ENCODE results near the gene BTBD1. TPM values are rescaled to one million over a fixed set of nuclear protein-coding genes. Genes with fewer than 3 reads are reported as not detected.

BTBD1 gene
- total RNA-seq, 1 donor from 2014 or later = 48.5 TPM

DNA sequence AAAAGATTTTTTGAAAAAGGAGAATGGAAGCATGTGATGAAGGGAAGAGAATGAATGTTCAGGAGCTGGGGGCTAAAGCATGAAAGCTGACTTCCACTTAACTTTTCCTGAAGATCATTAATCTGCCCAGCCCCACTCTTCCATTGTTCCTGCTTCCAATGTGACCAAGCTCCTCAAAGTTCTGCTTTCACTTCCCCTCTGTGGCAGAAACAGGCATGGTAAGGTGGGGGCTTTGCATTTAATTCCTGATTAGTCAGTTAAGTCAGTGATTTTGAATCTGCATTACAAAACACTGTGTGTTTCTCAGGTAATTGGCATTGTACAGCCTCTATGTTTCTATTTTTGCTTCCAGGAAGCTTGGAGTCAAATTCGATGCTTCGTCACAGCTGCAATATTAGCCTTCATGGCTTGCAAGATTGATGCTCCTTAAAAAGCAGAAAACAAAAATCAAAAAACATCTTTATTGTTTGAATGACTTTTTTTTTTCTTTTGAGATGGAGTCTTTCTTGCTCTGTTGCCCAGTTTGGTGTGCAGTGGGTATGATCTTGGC, 33.1 kb upstream of the BTBD1 start:
- H3K4me1 ChIP-seq = no peaks in the 10 kb centered on the region
- H3F3A ChIP-seq (ENCODE audit: low read depth) = no peaks in the 10 kb centered on the region
- H3K4me3 Mint-ChIP-seq = no peak overlapping the region
- no peaks in the 10 kb centered on the region for H3K79me2 ChIP-seq (ENCODE audit: low read depth)
- H3K9me3 ChIP-seq (ENCODE audit: low read depth) = no peaks in the 10 kb centered on the region
- TF ChIP-seq EZH2 (IDR thresholded peaks at IDR 0.05) = no peak
- H3K36me3 Mint-ChIP-seq = no peaks in the 10 kb centered on the region
- H3K27me3 Mint-ChIP-seq (ENCODE audit: insufficient read depth, low read depth) = peaks cover 10% of the 10 kb centered on the region
- H3K4me2 ChIP-seq = no peak overlapping the region
- H4K20me1 ChIP-seq (ENCODE audit: low read depth) = no peaks in the 10 kb centered on the region
- H3K9ac ChIP-seq = no peak overlapping the region
- H3K27ac Mint-ChIP-seq = no peak overlapping the region
- H3K9me3 Mint-ChIP-seq = no peaks in the 10 kb centered on the region
- no peaks in the 10 kb centered on the region for H3K36me3 ChIP-seq
- peaks cover 20% of the 10 kb centered on the region for H3K4me1 Mint-ChIP-seq
- H3K4me3 ChIP-seq = no peak overlapping the region
- no peak overlapping the region for H3K27ac ChIP-seq
- H3K27me3 ChIP-seq = peaks cover 27% of the 10 kb centered on the region
- H2AFZ ChIP-seq (replicated peaks) = no peak overlapping the region
- no peak for DNase-seq (ENCODE audit: low spot score)

DNA sequence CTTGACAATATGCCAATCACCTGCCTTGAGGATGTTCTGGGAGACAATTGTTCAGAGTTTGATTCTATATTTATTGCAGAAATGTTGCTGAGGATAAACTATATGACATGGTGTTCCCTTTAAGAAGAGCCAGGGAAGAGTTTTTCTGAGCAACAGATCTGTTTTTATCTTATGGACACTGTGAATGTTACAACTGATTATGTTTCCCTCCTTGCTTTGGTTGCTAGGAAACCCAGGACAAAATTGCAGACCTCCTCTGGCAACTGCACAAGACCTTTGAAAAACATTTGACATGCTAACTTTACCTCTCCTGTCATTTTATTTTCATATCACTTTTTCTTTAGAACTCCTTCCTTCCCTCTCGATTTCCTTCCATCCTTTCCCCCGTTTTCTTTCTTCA, 32.2 kb upstream of the BTBD1 start:
- Histone ChIP-seq H3K36me3 (no peaks in the 10 kb centered on the region), H3K27ac (no peak overlapping the region), H3K4me1 (no peaks in the 10 kb centered on the region), H3K4me3 (no peak overlapping the region), H3K79me2 (ENCODE audit: low read depth) (no peaks in the 10 kb centered on the region), H2AFZ (replicated peaks) (no peak overlapping the region), H3K4me2 (no peak overlapping the region), H3K9me3 (ENCODE audit: low read depth) (no peaks in the 10 kb centered on the region), H3K9ac (no peak overlapping the region), H4K20me1 (ENCODE audit: low read depth) (no peaks in the 10 kb centered on the region), H3F3A (ENCODE audit: low read depth) (no peaks in the 10 kb centered on the region), H3K27me3 (peaks cover 27% of the 10 kb centered on the region)
- Mint-ChIP-seq H3K36me3 (no peaks in the 10 kb centered on the region), H3K9me3 (no peaks in the 10 kb centered on the region), H3K4me1 (peaks cover 21% of the 10 kb centered on the region), H3K4me3 (no peak overlapping the region), H3K27ac (no peak overlapping the region), H3K27me3 (ENCODE audit: insufficient read depth, low read depth) (peaks cover 8% of the 10 kb centered on the region)
- no peak for DNase-seq (ENCODE audit: low spot score)
- TF ChIP-seq, protein P1, sequence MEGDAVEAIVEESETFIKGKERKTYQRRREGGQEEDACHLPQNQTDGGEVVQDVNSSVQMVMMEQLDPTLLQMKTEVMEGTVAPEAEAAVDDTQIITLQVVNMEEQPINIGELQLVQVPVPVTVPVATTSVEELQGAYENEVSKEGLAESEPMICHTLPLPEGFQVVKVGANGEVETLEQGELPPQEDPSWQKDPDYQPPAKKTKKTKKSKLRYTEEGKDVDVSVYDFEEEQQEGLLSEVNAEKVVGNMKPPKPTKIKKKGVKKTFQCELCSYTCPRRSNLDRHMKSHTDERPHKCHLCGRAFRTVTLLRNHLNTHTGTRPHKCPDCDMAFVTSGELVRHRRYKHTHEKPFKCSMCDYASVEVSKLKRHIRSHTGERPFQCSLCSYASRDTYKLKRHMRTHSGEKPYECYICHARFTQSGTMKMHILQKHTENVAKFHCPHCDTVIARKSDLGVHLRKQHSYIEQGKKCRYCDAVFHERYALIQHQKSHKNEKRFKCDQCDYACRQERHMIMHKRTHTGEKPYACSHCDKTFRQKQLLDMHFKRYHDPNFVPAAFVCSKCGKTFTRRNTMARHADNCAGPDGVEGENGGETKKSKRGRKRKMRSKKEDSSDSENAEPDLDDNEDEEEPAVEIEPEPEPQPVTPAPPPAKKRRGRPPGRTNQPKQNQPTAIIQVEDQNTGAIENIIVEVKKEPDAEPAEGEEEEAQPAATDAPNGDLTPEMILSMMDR (IDR thresholded peaks at IDR 0.05) = no peak
- no peak for TF ChIP-seq EZH2phosphoT487 (IDR thresholded peaks at IDR 0.05)
- TF ChIP-seq EZH2 (IDR thresholded peaks at IDR 0.05) = no peak

DNA sequence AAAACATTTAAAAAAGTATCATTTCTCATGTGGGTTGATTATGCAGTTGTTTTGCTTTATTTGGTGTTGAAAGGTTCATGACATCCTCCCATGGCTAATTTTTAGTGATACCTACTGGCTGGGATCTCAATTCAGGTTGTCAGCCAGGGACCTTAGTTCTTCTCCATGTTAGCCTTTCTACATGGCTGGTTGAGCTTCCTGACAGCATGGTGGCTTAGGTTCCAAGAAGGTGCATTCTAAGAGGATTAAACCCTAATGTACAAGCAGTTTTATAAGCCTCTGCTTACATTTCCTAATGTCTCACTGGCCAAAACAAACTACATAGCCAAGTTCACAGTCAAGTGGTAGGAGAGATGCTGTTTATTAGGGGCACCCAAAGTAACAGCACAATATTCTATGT, 31.0 kb upstream of the BTBD1 start:
- Mint-ChIP-seq H3K27me3 (ENCODE audit: insufficient read depth, low read depth) (peaks cover 3% of the 10 kb centered on the region), H3K36me3 (no peaks in the 10 kb centered on the region), H3K4me3 (no peak overlapping the region), H3K27ac (no peak overlapping the region), H3K4me1 (peaks cover 25% of the 10 kb centered on the region), H3K9me3 (no peaks in the 10 kb centered on the region)
- Histone ChIP-seq H4K20me1 (ENCODE audit: low read depth) (no peaks in the 10 kb centered on the region), H3F3A (ENCODE audit: low read depth) (no peaks in the 10 kb centered on the region), H3K27me3 (peaks cover 27% of the 10 kb centered on the region), H3K4me1 (no peaks in the 10 kb centered on the region), H3K27ac (no peak overlapping the region), H3K4me3 (no peak overlapping the region), H3K4me2 (no peak overlapping the region), H3K79me2 (ENCODE audit: low read depth) (no peaks in the 10 kb centered on the region), H3K36me3 (no peaks in the 10 kb centered on the region), H3K9ac (no peak overlapping the region), H3K9me3 (ENCODE audit: low read depth) (no peaks in the 10 kb centered on the region), H2AFZ (replicated peaks) (no peak overlapping the region)
- no peak for DNase-seq (ENCODE audit: low spot score)
- no peak for TF ChIP-seq EZH2phosphoT487 (IDR thresholded peaks at IDR 0.05)

DNA sequence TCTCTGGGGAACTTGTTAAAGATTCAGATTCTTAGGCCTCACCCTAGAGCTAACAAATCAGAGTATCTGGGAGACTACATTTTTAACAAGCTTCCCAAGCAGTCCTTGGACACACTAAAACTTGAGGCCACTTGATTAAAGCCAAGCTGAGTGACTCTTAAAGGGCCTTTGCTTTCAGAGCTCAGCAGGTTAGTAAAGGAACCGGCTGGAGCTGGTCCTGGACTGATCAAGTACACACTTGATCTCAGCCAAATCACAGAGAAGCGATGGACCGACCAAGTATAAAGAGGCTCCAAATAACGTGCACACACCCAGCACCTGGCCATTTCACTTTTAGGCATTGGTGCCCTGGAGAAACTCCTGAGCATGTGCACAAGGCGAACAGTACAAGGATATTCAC, 27.5 kb upstream of the BTBD1 start:
- H3K4me2 ChIP-seq = no peak overlapping the region
- TF ChIP-seq, protein P1 (IDR thresholded peaks at IDR 0.05) = no peak
- DNase-seq (ENCODE audit: low spot score) = no peak
- H3K4me3 Mint-ChIP-seq = no peak overlapping the region
- H3K4me3 ChIP-seq = no peak overlapping the region
- peaks cover 10% of the 10 kb centered on the region for H3F3A ChIP-seq (ENCODE audit: low read depth)
- no peaks in the 10 kb centered on the region for H4K20me1 ChIP-seq (ENCODE audit: low read depth)
- H3K27me3 ChIP-seq = peaks cover 12% of the 10 kb centered on the region
- peaks cover 7% of the 10 kb centered on the region for H3K27me3 Mint-ChIP-seq (ENCODE audit: insufficient read depth, low read depth)
- no peaks in the 10 kb centered on the region for H3K9me3 ChIP-seq (ENCODE audit: low read depth)
- H3K27ac ChIP-seq = no peak overlapping the region
- no peak overlapping the region for H2AFZ ChIP-seq (replicated peaks)
- no peak overlapping the region for H3K9ac ChIP-seq
- no peaks in the 10 kb centered on the region for H3K36me3 ChIP-seq
- no peak overlapping the region for H3K27ac Mint-ChIP-seq
- peaks cover 31% of the 10 kb centered on the region for H3K4me1 Mint-ChIP-seq
- H3K9me3 Mint-ChIP-seq = no peaks in the 10 kb centered on the region
- no peaks in the 10 kb centered on the region for H3K79me2 ChIP-seq (ENCODE audit: low read depth)
- no peaks in the 10 kb centered on the region for H3K36me3 Mint-ChIP-seq
- H3K4me1 ChIP-seq = peaks cover 10% of the 10 kb centered on the region
